Activated CD8-positive, alpha-beta T cell treated with anti-CD3 and anti-CD28 coated beads for 36 hours (primary cell): ENCODE data around the gene HIF1A. TPM values are rescaled to one million over a fixed set of nuclear protein-coding genes. Genes with fewer than 3 reads are reported as not detected.
"Not testable (repeated sequence)": the region's sequence is repeated elsewhere in the genome, so short reads cannot be mapped to it uniquely, and the experiment has no call there.

ENCODE experiments used
- ATAC-seq: fragments of 200-7000 bp; cut with Tn5 transposase; one replicate; pipeline ENCODE4 v1.10.0; 2021; ENCODE audit warnings: mild to moderate bottlenecking, moderate library complexity
- CTCF ChIA-PET: fragments of 350-600 bp; sonication (Branson Sonifier 250); formaldehyde crosslinking; loops from one replicate; lab custom pipeline; 2021; ENCODE audit warnings: antibody characterized with exemption; lab: Charles Lee
- POLR2A ChIA-PET: fragments of 350-600 bp; sonication (Branson Sonifier 250); formaldehyde crosslinking; loops from one replicate; lab custom pipeline; 2021; ENCODE audit warnings: antibody characterized with exemption; lab: Charles Lee
- DNase-seq: peaks from one replicate; pipeline ENCODE4 v3.0.0-alpha.2; 2020
- H3K27ac Mint-ChIP-seq: one replicate; pipeline ENCODE4 v1.8.0; 2021; ENCODE audit warnings: mild to moderate bottlenecking, mixed read lengths
- H3K27me3 Mint-ChIP-seq: one replicate; pipeline ENCODE4 v1.8.0; 2021; ENCODE audit warnings: mixed read lengths
- H3K36me3 Mint-ChIP-seq: one replicate; pipeline ENCODE4 v1.8.0; 2021; ENCODE audit warnings: low read depth, mixed read lengths
- H3K4me1 Mint-ChIP-seq: one replicate; pipeline ENCODE4 v1.8.0; 2021; ENCODE audit warnings: low read depth, mixed read lengths
- H3K4me3 Mint-ChIP-seq: one replicate; pipeline ENCODE4 v1.8.0; 2021; ENCODE audit warnings: mild to moderate bottlenecking, moderate library complexity, mixed read lengths
- H3K9me3 Mint-ChIP-seq: one replicate; pipeline ENCODE4 v1.8.0; 2021; ENCODE audit warnings: mixed read lengths
- intact Hi-C: fragments of 100-400 bp; cut with micrococcal nuclease; formaldehyde crosslinking; loops from one replicate; pipeline ENCODE4 v1.10.0; 2022
- total RNA-seq, 2 experiments: library from RNA; stranded (reverse); gene quantifications; one replicate each; pipeline ENCODE4 v1.2.3, GENCODE V29; 2021
- TF ChIP-seq, protein P1 (sequence below): fragments of 200-600 bp; IDR thresholded peaks from one replicate; pipeline ENCODE4 v1.8.0; 2022; ENCODE audit warnings: antibody characterized with exemption, mild to moderate bottlenecking

HIF1A gene
- total RNA-seq, 2 experiments from 2014 or later: 133 to 140 TPM

DNA sequence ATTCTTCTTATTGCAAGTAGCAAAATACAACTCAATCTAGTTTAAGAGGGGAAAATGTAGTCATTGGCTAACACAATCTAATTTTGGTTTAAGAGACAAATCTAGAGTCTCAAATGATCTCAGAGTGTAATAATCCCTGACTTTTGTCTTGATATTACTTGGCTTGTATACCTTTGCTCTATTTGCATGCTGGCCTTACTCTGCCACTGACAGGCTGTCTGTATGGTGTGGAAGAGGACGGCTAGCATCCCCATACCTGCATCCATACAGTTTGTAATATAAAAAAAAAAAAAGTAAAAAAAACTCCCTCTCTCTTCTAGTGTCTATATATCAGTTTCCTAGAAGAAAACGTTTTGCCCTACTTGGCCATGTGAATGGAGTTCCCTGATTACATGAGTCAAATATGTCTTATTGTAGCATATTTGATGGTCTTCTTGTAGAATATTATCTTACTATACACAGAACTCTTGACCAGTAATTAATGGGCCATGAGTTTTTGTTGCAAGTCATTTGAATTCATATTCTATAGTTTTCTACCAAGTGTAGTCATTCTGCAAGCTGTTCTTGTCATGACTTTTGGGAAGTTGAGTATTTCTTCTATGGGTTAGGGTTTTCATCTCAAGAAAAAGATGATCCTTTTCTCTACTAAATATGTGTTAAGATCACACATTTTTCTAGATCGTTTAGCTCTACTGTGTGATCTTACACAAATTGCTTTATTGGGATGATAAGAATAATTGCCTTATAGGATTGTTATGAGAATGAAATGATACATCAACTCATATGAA is 8.2 kb downstream of the HIF1A start:
- ATAC-seq: peak; percentile 38
- peaks cover 5% of the 10 kb centered on the region for H3K9me3 Mint-ChIP-seq

DNA sequence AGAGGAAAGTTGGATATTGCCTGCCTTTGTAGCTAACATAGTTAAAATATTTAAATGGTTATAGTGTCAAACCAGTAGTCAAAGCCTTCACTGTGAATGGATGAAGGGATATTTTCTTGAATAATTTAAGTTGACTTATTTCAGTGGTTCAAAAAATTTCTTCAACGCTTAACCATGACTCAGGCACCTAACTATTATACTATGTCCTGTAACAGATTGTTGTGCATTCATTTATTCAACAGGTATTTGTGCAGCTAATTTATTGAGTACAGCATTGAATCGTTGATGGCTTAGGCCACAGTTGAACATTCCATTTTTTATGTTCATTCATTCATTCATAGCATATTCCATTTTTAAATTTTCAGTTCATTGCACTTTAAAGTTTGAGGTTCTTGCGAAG is 9.2 kb downstream of the HIF1A start:
- Mint-ChIP-seq H3K4me3 (no peak overlapping the region), H3K4me1 (peaks cover 80% of the 10 kb centered on the region), H3K27me3 (no peaks in the 10 kb centered on the region), H3K9me3 (peaks cover 5% of the 10 kb centered on the region), H3K27ac (no peak overlapping the region), H3K36me3 (peaks cover 49% of the 10 kb centered on the region)
- POLR2A ChIA-PET: interaction anchor here (0.7 kb wide), 1 partner anchor 38 kb away, joined by 3 read pairs; no protein-coding TSS in a partner anchor
- ATAC-seq (no peak), DNase-seq (no peak)
- intact Hi-C loops: no loop called here
- TF ChIP-seq, protein P1, sequence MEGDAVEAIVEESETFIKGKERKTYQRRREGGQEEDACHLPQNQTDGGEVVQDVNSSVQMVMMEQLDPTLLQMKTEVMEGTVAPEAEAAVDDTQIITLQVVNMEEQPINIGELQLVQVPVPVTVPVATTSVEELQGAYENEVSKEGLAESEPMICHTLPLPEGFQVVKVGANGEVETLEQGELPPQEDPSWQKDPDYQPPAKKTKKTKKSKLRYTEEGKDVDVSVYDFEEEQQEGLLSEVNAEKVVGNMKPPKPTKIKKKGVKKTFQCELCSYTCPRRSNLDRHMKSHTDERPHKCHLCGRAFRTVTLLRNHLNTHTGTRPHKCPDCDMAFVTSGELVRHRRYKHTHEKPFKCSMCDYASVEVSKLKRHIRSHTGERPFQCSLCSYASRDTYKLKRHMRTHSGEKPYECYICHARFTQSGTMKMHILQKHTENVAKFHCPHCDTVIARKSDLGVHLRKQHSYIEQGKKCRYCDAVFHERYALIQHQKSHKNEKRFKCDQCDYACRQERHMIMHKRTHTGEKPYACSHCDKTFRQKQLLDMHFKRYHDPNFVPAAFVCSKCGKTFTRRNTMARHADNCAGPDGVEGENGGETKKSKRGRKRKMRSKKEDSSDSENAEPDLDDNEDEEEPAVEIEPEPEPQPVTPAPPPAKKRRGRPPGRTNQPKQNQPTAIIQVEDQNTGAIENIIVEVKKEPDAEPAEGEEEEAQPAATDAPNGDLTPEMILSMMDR: no peak
- CTCF ChIA-PET: no interaction called here

More for the DNA sequence above, 8.2 kb downstream of the HIF1A start:
- Mint-ChIP-seq H3K27me3 (no peaks in the 10 kb centered on the region), H3K4me1 (peaks cover 78% of the 10 kb centered on the region), H3K27ac (peak overlapping the region; percentile 55), H3K4me3 (peak overlapping the region; percentile 24), H3K36me3 (peaks cover 52% of the 10 kb centered on the region)
- POLR2A ChIA-PET: interaction anchor here (0.7 kb wide), 1 partner anchor 107 kb away, joined by 5 read pairs; no protein-coding TSS in a partner anchor
- CTCF ChIA-PET: no interaction called here
- no peak for DNase-seq
- TF ChIP-seq, protein P1: no peak
- intact Hi-C loops: no loop called here

DNA sequence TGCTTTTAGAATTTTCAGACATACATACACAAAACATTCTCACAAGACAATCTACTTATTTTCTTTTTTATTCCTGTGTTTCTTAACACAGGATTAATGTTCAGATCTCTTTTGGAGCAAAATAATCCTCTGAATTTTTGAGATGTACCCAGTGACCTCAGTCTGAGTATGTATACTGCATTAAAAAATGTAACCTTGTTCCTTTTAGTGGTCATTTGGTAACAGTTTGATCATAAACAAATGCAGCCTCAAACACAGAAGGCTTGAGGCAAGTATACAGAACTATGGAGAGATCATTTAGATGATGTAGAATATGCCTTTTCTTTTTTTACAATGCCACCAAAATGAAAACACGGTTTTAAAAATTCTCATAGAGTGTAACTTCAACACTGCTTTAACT is 9.7 kb downstream of the HIF1A start:
- Mint-ChIP-seq H3K4me3 (no peak overlapping the region), H3K36me3 (peaks cover 46% of the 10 kb centered on the region), H3K4me1 (peaks cover 80% of the 10 kb centered on the region), H3K27ac (peak overlapping the region; percentile 11), H3K9me3 (peaks cover 5% of the 10 kb centered on the region), H3K27me3 (no peaks in the 10 kb centered on the region)
- TF ChIP-seq, protein P1: no peak
- intact Hi-C loops: no loop called here
- no peak for DNase-seq
- no peak for ATAC-seq
- CTCF ChIA-PET: no interaction called here
- POLR2A ChIA-PET: interaction anchor here (1.3 kb wide), 1 partner anchor 9 kb away, joined by 5 read pairs; no protein-coding TSS in a partner anchor

DNA sequence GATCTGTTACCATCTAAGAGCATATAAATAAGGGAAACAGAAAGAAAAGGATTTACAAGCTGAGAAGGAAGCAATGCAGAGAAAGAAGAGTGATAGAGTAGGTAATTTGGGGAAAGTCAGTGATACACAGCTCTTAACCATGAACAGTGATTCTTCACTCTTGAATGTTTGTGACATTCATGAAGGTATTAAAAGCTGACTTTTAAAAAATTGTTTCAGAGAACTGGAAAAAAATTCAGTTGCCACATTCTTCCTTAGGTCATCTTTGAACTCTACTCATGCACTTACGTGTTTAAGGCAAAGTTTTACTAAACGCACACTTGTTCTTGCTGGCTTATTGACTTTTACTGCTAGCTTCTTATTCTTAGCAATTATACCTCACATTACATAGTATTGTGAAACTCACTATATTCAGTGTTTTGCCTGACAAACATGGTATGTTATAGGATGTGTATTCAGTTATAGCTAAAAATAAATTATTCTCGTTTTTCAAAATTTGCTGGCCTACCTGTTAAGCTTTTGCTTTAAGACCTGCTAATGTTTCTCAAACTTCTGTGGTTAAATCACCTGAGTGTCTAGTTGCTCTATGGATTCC is 10.9 kb downstream of the HIF1A start:
- H3K4me1 Mint-ChIP-seq: peaks cover 80% of the 10 kb centered on the region
- peak overlapping the region; percentile 7 for H3K27ac Mint-ChIP-seq
- DNase-seq: no peak
- CTCF ChIA-PET: interaction anchor here (0.6 to 1.3 kb wide), 4 partner anchors 14 to 245 kb away, joined by 3 to 6 read pairs (median 4); no protein-coding TSS in a partner anchor
- peaks cover 37% of the 10 kb centered on the region for H3K36me3 Mint-ChIP-seq
- no peak overlapping the region for H3K4me3 Mint-ChIP-seq
- POLR2A ChIA-PET: interaction anchor here (1.2 to 1.3 kb wide), 3 partner anchors 8 to 11 kb away, joined by 5 to 6 read pairs (median 5); partner anchors contain the start of gene HIF1A
- intact Hi-C loops: no loop called here
- H3K27me3 Mint-ChIP-seq: no peaks in the 10 kb centered on the region
- TF ChIP-seq, protein P1: no peak
- ATAC-seq: no peak
- peaks cover 5% of the 10 kb centered on the region for H3K9me3 Mint-ChIP-seq

DNA sequence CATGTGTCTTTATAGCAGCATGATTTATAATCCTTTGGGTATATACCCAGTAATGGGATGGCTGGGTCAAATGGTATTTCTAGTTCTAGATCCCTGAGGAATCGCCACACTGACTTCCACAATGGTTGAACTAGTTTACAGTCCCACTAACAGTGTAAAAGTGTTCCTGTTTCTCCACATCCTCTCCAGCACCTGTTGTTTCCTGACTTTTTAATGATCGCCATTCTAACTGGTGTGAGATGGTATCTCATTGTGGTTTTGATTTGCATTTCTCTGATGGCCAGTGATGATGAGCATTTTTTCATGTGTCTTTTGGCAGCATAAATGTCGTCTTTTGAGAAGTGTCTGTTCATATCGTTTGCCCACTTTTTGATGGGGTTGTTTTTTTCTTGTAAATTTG is 12.5 kb downstream of the HIF1A start:
- POLR2A ChIA-PET, DNase-seq, intact Hi-C loops, CTCF ChIA-PET, ATAC-seq, H3K27me3 Mint-ChIP-seq, H3K9me3 Mint-ChIP-seq, H3K4me3 Mint-ChIP-seq: not testable (repeated sequence)
- Mint-ChIP-seq H3K4me1 (peaks cover 83% of the 10 kb centered on the region), H3K27ac (peak overlapping the region; percentile 38), H3K36me3 (peaks cover 36% of the 10 kb centered on the region)

DNA sequence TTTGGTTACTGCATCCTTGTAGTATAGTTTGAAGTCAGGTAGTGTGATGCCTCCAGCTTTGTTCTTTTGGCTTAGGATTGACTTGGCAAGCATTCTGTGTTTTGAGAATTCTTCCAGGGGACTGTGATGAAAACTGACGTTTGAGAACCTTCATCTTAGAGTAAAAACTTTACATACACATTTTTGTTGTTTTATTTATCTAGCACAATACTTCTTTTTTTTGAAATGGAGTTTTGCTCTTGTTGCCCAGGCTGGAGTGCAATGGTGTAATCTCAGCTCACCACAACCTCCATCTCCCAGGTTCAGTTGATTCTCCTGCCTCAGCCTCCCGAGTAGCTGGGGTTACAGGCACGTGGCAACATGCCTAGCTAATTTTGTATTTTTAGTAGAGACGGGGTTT is 13.4 kb downstream of the HIF1A start:
- intact Hi-C loops, ATAC-seq, H3K27me3 Mint-ChIP-seq, DNase-seq, H3K9me3 Mint-ChIP-seq: not testable (repeated sequence)
- POLR2A ChIA-PET: interaction anchor here (0.7 to 1.1 kb wide), 2 partner anchors 9 to 157 kb away, joined by 3 read pairs; no protein-coding TSS in a partner anchor
- H3K4me3 Mint-ChIP-seq: peak overlapping the region; percentile 33
- H3K27ac Mint-ChIP-seq: peak overlapping the region; percentile 42
- peaks cover 83% of the 10 kb centered on the region for H3K4me1 Mint-ChIP-seq
- CTCF ChIA-PET: interaction anchor here (1.1 kb wide), 1 partner anchor 11 kb away, joined by 5 read pairs; no protein-coding TSS in a partner anchor
- H3K36me3 Mint-ChIP-seq: peaks cover 33% of the 10 kb centered on the region
